ENCODE data around the gene DDB1. TPM values are rescaled to one million over a fixed set of nuclear protein-coding genes. Genes with fewer than 3 reads are reported as not detected.

Gene DDB1
- 188 to 264 TPM (median 194 TPM) in 3 replicates for total RNA-seq
- long read RNA-seq, full-length matches to known transcripts = 353 of 449 reads
- long read RNA-seq, partial matches to known transcripts = 62 of 449 reads
- long read RNA-seq, other reads (novel, unspliced or antisense) = 34 of 449 reads

DNA sequence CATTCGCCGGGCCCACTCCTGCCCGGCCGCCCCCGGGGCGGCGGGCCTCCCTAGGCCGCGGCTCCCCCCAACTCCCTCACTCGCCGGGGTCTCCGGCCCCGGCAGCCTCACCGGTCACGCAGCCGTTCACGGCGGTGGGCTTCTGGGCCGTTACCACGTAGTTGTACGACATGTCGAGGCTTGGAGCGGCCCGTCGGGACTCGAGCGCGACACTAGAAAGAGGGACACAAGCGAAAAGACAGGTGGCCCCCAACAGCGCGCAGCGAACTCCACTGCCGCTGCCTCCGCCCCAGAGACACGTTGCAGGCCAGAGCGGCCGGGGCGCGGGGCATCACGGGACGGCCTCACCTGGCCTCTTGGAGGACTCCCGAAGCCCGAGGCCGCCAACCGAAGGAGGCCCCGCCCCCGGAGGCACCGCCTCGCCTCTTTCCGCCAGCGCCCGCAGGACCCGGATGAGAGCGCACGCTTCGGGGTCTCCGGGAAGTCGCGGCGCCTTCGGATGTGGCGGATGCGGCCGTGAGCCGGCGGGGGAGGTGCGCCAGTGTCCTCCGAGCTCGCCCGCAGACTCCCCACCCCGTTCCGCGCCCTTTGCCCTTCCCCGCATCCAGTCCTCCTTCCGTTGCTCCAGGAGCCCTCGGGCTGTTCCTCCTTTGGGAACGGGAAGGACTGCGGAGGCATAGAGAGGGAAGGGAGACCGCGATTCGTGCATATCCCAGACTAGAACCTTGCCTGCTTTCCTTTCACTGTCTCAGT lies at the start of gene DDB1, which contains the start of gene TKFC:
DDB1 (minus strand) TSS at position 309 of the 753 bp plus-strand sequence; CDS start at position 172, 137 bp downstream.
TKFC (plus strand) TSS at position 432 of the 753 bp plus-strand sequence. CDS start 1,501 bp downstream, outside the sequence.
- Mint-ChIP-seq H3K4me3 (ENCODE audit: unreplicated experiment) (peak within 1 kb of the TSS; percentile 95), H3K36me3 (ENCODE audit: low read depth) (peaks cover 15% of the 10 kb centered on the region), H3K9me3 (ENCODE audit: low read depth) (no peaks in the 10 kb centered on the region), H3K27me3 (ENCODE audit: low read depth) (no peaks in the 10 kb centered on the region), H3K27ac (ENCODE audit: unreplicated experiment) (peak within 1 kb of the TSS; percentile 90), H3K4me1 (ENCODE audit: low read depth) (peaks cover 52% of the 10 kb centered on the region)
- TF ChIP-seq, protein P1, sequence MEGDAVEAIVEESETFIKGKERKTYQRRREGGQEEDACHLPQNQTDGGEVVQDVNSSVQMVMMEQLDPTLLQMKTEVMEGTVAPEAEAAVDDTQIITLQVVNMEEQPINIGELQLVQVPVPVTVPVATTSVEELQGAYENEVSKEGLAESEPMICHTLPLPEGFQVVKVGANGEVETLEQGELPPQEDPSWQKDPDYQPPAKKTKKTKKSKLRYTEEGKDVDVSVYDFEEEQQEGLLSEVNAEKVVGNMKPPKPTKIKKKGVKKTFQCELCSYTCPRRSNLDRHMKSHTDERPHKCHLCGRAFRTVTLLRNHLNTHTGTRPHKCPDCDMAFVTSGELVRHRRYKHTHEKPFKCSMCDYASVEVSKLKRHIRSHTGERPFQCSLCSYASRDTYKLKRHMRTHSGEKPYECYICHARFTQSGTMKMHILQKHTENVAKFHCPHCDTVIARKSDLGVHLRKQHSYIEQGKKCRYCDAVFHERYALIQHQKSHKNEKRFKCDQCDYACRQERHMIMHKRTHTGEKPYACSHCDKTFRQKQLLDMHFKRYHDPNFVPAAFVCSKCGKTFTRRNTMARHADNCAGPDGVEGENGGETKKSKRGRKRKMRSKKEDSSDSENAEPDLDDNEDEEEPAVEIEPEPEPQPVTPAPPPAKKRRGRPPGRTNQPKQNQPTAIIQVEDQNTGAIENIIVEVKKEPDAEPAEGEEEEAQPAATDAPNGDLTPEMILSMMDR (IDR thresholded peaks at IDR 0.05) = no peak
- DNase-seq (ENCODE audit: low spot score) = peak; percentile 98

DNA sequence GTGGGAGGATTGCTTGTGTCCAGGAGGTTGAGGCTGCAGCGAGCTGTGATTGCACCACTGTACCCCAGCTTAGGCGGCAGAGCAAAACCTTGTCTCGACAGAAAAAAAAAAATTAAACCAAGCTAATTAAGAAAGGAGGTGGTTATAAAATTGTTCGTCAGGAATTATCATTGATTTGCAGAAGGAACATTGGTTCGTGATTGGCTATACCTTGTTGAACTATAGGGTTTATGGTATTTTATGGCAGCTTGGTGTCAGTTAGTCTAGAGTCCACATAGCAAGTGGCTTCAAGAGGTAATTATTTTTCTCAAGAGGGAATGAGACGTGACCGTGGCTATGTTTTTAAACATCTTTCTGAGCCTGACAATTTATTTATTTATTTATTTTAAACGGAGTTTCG lies 48.0 kb upstream of the DDB1 start:
- Mint-ChIP-seq H3K4me3 (ENCODE audit: unreplicated experiment) (no peak overlapping the region), H3K4me1 (ENCODE audit: low read depth) (peaks cover 37% of the 10 kb centered on the region), H3K27me3 (ENCODE audit: low read depth) (no peaks in the 10 kb centered on the region), H3K9me3 (ENCODE audit: low read depth) (no peaks in the 10 kb centered on the region), H3K27ac (ENCODE audit: unreplicated experiment) (no peak overlapping the region), H3K36me3 (ENCODE audit: low read depth) (no peaks in the 10 kb centered on the region)
- DNase-seq (ENCODE audit: low spot score) = no peak
- TF ChIP-seq, protein P1 (IDR thresholded peaks at IDR 0.05) = no peak

DNA sequence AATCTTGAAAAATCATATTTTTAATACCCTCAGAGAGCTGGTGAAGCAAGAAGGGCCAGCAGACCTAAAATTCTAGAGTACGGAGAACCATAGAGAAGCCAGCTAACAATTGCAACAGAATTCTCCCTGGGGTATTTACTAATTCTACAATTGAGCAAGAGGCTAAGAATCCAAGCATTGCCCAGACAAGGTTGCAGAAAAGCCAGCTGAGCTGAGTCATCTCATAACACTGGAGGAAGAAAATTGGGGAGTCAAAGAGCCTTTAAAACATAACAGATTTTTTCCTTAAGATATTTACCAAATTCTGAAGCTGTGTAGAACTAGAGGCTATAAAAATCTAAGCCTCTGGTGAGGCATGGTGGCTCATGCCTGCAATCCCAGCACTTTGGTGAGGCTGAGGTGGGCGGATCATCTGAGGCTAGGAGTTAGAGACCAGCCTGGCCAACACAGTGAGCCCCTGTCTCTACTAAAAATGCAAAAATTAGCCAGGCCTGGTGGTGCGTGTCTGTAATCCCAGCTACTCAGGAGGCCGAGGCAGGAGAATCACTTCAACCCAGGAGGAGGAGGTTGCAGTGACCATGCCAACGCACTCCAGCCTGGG lies 45.9 kb upstream of the DDB1 start:
- H3K27me3 Mint-ChIP-seq (ENCODE audit: low read depth) = no peaks in the 10 kb centered on the region
- no peak for DNase-seq (ENCODE audit: low spot score)
- peaks cover 30% of the 10 kb centered on the region for H3K4me1 Mint-ChIP-seq (ENCODE audit: low read depth)
- H3K4me3 Mint-ChIP-seq (ENCODE audit: unreplicated experiment) = no peak overlapping the region
- peak overlapping the region; percentile 89 for H3K27ac Mint-ChIP-seq (ENCODE audit: unreplicated experiment)
- H3K9me3 Mint-ChIP-seq (ENCODE audit: low read depth) = no peaks in the 10 kb centered on the region
- TF ChIP-seq, protein P1 (IDR thresholded peaks at IDR 0.05) = no peak
- peaks cover 2% of the 10 kb centered on the region for H3K36me3 Mint-ChIP-seq (ENCODE audit: low read depth)

DNA sequence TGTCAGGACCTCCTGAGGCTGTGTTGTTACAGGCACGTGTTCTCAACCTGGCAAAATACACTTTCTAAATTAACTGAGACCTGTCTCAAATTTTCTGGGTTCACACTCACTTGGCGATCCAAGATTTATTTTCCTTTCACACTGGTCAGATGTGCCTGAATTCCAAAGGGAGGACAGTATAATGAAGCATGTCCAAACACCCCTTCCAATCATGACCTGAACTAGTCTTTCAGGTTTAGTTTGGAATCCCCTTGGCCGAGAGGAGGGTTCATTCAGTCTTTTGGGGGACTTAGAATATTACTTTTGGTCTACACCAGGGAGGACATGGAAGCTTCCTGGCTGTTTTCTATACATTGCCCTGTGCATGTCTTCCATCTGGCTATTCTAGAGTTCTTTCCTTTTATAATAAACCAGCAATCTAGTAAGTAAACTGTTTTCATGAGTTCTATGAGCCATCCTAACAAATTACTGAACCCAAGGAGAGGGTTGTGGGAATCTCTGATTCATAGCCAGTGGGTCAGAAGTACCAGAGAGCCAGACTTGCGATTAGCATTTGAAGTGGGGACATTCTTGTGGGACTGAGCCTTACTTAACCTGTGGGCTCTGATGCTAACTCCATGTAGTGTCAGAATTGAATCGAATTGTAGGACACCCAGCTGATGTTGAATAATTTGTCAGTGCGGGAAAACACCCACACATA lies 44.7 kb upstream of the DDB1 start:
- TF ChIP-seq, protein P1 (IDR thresholded peaks at IDR 0.05) = no peak
- no peak overlapping the region for H3K4me3 Mint-ChIP-seq (ENCODE audit: unreplicated experiment)
- no peaks in the 10 kb centered on the region for H3K27me3 Mint-ChIP-seq (ENCODE audit: low read depth)
- H3K27ac Mint-ChIP-seq (ENCODE audit: unreplicated experiment) = peak overlapping the region; percentile 89
- no peak for DNase-seq (ENCODE audit: low spot score)
- H3K36me3 Mint-ChIP-seq (ENCODE audit: low read depth) = peaks cover 2% of the 10 kb centered on the region
- no peaks in the 10 kb centered on the region for H3K9me3 Mint-ChIP-seq (ENCODE audit: low read depth)
- peaks cover 33% of the 10 kb centered on the region for H3K4me1 Mint-ChIP-seq (ENCODE audit: low read depth)

DNA sequence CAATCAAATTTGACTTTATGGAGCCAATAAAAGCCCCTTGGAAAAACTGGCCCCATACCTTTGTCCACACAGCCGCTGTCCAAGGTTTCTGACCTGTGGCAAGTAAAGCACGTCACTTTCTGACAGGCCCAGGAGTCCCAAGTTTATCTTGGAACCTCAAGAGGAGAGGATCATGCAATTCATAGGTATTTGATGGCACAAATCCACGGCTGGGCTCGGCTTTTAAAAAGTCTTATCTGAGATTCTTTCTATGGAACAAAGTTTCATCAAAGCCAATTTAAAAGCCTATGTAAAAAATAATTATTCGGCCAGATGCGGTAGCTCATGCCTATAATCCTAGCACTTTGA lies 42.8 kb upstream of the DDB1 start:
- H3K9me3 Mint-ChIP-seq (ENCODE audit: low read depth) = no peaks in the 10 kb centered on the region
- H3K4me3 Mint-ChIP-seq (ENCODE audit: unreplicated experiment) = no peak overlapping the region
- H3K4me1 Mint-ChIP-seq (ENCODE audit: low read depth) = peaks cover 33% of the 10 kb centered on the region
- H3K27me3 Mint-ChIP-seq (ENCODE audit: low read depth) = no peaks in the 10 kb centered on the region
- H3K27ac Mint-ChIP-seq (ENCODE audit: unreplicated experiment) = no peak overlapping the region
- H3K36me3 Mint-ChIP-seq (ENCODE audit: low read depth) = peaks cover 4% of the 10 kb centered on the region
- TF ChIP-seq, protein P1 (IDR thresholded peaks at IDR 0.05) = no peak
- DNase-seq (ENCODE audit: low spot score) = no peak
